ENCODE measurements around the gene ANKFY1. TPM values are rescaled to one million over a fixed set of nuclear protein-coding genes. Genes with fewer than 3 reads are reported as not detected.
A peak's percentile ranks its signal among the peaks of the same experiment; 100 is the strongest.

Gene ANKFY1
- total RNA-seq, 3 donors from 2014 or later, result 36.3 to 44.2 (median 42.1) TPM

DNA sequence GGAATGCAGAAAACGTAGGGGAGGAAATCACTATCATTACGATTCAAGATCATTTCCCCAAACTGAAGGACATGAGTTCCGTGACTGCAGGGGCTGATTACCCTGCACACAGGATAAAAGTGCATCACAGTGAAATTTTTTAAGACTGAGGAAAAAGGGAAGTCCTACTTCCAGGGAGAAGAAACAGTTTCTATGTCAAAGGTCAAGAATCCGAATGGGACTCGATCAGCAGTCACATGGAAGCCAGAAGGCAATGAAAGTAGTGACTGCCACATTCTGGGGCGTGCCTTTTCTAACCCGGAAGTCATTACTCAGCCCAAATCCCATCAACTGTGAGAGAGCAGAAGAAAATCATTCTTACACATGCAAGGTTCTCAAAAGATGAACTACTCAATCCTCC lies 133.1 kb downstream of the ANKFY1 start:
- intact Hi-C loops (cut with DNase I; ENCODE audit: low total_unique reads), result no loop called here
- H3K4me1 ChIP-seq, result peaks cover 0 to 6% of the 10 kb centered on the region in 2 donors
- no peaks in the 10 kb centered on the region for H3K9me3 ChIP-seq
- TF ChIP-seq, protein P1, sequence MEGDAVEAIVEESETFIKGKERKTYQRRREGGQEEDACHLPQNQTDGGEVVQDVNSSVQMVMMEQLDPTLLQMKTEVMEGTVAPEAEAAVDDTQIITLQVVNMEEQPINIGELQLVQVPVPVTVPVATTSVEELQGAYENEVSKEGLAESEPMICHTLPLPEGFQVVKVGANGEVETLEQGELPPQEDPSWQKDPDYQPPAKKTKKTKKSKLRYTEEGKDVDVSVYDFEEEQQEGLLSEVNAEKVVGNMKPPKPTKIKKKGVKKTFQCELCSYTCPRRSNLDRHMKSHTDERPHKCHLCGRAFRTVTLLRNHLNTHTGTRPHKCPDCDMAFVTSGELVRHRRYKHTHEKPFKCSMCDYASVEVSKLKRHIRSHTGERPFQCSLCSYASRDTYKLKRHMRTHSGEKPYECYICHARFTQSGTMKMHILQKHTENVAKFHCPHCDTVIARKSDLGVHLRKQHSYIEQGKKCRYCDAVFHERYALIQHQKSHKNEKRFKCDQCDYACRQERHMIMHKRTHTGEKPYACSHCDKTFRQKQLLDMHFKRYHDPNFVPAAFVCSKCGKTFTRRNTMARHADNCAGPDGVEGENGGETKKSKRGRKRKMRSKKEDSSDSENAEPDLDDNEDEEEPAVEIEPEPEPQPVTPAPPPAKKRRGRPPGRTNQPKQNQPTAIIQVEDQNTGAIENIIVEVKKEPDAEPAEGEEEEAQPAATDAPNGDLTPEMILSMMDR (IDR thresholded peaks at IDR 0.05), result no peak
- TF ChIP-seq POLR2AphosphoS5 (IDR thresholded peaks at IDR 0.05) (no peak), POLR2A (IDR thresholded peaks at IDR 0.05) (no peak)
- H3K27ac ChIP-seq, result peak overlapping the region; percentile 10 to 15
- DNase-seq (ENCODE audit: low spot score in 2 of 2), result no peak
- H3K27me3 ChIP-seq, result no peaks in the 10 kb centered on the region
- no peaks in the 10 kb centered on the region for H3K36me3 ChIP-seq
- H3K4me3 ChIP-seq, result no peak overlapping the region

DNA sequence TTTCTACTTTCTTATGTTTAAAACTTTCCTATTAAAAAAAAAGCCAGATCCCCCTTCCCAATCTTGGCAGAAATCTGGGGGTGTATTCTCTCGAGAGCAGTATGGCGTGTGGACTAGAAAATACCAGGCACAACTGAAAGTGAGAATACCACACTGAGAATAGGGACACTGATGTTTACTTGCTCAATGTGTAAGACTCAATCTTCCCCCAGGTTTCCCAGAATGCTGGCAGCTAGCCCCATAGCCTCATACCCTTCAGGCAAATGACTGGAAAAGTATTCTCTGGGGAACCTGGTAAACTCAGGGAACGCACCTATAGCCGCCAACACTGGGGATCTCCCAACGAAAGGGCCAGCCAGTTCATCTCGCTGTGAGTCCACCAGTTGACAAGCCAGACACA lies 136.2 kb downstream of the ANKFY1 start:
- intact Hi-C loops (cut with DNase I; ENCODE audit: low total_unique reads), result no loop called here
- no peaks in the 10 kb centered on the region for H3K27me3 ChIP-seq
- H3K27ac ChIP-seq, result peak overlapping the region in 1 of 2 donors; percentile 19
- no peaks in the 10 kb centered on the region for H3K9me3 ChIP-seq
- H3K4me3 ChIP-seq, result no peak overlapping the region
- no peaks in the 10 kb centered on the region for H3K4me1 ChIP-seq
- no peaks in the 10 kb centered on the region for H3K36me3 ChIP-seq
- TF ChIP-seq, protein P1 (IDR thresholded peaks at IDR 0.05), result no peak
- TF ChIP-seq POLR2AphosphoS5 (IDR thresholded peaks at IDR 0.05), result no peak
- no peak for TF ChIP-seq POLR2A (IDR thresholded peaks at IDR 0.05)
- DNase-seq (ENCODE audit: low spot score in 2 of 2), result no peak

DNA sequence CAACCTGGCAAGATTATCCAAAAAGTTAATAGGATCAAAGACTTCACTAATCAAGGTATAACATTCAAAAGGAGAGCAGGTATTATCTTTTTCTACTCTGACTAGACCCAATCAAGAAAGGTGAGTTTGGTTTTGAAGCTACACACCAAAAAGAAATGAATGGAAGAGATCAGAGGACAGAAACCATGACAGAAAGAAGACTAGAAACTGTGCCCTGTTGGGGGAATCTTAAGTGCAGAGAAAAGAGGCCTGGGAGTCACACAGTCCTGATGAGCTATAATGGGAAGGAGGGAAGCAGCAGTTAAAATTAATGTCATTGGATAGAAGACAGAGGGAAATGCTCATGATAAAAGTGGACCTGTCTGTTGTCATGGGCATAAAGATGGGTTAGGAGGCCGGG lies 138.2 kb downstream of the ANKFY1 start:
- Histone ChIP-seq H3K9me3 (no peaks in the 10 kb centered on the region), H3K27ac (no peak overlapping the region), H3K36me3 (no peaks in the 10 kb centered on the region), H3K4me3 (no peak overlapping the region), H3K27me3 (no peaks in the 10 kb centered on the region), H3K4me1 (no peaks in the 10 kb centered on the region)
- no peak for DNase-seq (ENCODE audit: low spot score in 2 of 2)
- TF ChIP-seq POLR2AphosphoS5 (IDR thresholded peaks at IDR 0.05) (no peak), POLR2A (IDR thresholded peaks at IDR 0.05) (no peak)
- TF ChIP-seq, protein P1 (IDR thresholded peaks at IDR 0.05), result no peak
- intact Hi-C loops (cut with DNase I; ENCODE audit: low total_unique reads), result no loop called here

DNA sequence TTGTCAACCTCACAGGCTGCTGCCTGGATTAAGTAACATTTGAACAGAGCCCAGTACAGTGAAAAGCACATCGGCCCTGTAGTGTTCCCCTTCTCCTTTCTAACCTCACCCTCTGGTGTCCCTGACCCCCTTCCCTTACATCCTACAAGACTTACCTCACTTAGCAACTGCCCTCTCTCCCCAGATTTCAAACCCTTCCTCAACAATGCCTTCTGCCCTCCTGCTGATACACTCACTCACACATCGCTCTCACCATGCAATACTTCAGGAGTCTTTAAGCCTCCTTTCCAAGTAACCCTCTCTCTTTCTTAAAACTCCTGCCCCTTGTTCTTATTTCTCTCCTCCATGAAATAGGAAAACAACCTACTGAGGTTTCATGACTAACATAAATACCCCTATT lies 138.8 kb downstream of the ANKFY1 start:
- intact Hi-C loops (cut with DNase I; ENCODE audit: low total_unique reads), result no loop called here
- TF ChIP-seq POLR2AphosphoS5 (IDR thresholded peaks at IDR 0.05) (no peak), POLR2A (IDR thresholded peaks at IDR 0.05) (no peak)
- TF ChIP-seq, protein P1 (IDR thresholded peaks at IDR 0.05), result no peak

DNA sequence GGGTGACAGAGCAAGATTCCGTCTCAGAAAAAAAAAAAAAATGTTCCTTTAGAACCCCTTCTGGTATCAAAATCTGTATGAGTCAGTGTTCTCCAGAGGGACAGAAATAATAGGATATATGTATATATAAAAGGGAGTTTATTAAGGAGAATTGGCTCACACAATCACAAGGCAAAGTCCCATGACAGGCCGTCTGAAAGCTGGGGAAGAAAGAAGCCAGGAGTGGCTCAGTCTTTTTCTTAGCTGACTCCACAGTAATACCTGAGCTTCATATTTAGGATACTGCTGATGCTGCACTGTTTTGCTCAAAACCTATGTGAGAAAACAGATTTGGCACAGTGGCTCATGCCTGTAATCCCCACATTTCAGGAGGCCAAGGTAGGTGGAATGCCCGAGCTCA lies 143.4 kb downstream of the ANKFY1 start:
- intact Hi-C loops (cut with DNase I; ENCODE audit: low total_unique reads), result no loop called here
- no peak overlapping the region for H3K27ac ChIP-seq
- H3K27me3 ChIP-seq, result no peaks in the 10 kb centered on the region
- DNase-seq (ENCODE audit: low spot score in 2 of 2), result no peak
- no peaks in the 10 kb centered on the region for H3K4me1 ChIP-seq
- TF ChIP-seq, protein P1 (IDR thresholded peaks at IDR 0.05), result no peak
- TF ChIP-seq POLR2A (IDR thresholded peaks at IDR 0.05), result no peak
- TF ChIP-seq POLR2AphosphoS5 (IDR thresholded peaks at IDR 0.05), result no peak
- H3K9me3 ChIP-seq, result no peaks in the 10 kb centered on the region
- no peak overlapping the region for H3K4me3 ChIP-seq
- no peaks in the 10 kb centered on the region for H3K36me3 ChIP-seq

More for the DNA sequence above, 138.8 kb downstream of the ANKFY1 start:
- Histone ChIP-seq H3K9me3 (no peaks in the 10 kb centered on the region), H3K36me3 (no peaks in the 10 kb centered on the region), H3K27me3 (no peaks in the 10 kb centered on the region), H3K27ac (no peak overlapping the region), H3K4me1 (no peaks in the 10 kb centered on the region), H3K4me3 (no peak overlapping the region)
- no peak for DNase-seq (ENCODE audit: low spot score in 2 of 2)
